GM23338 (cell line): ENCODE measurements around the gene CHCHD6. TPM values are rescaled to one million over a fixed set of nuclear protein-coding genes. Genes with fewer than 3 reads are reported as not detected.

Experiments used
- ATAC-seq: fragments of 200-7000 bp; cut with Tn5 transposase; 3 replicates; pipeline ENCODE4 v1.9.1; 2020
- DNase-seq: peaks from one replicate; pipeline ENCODE4 v3.0.0-alpha.2; 2015; ENCODE audit warnings: low spot score
- H2AFZ ChIP-seq: fragments of 200-600 bp; sonication (generic); 2 replicates; pipeline ENCODE4 v1.8.0; 2016; ENCODE audit warnings: antibody characterized with exemption, mild to moderate bottlenecking, moderate library complexity
- H3F3A ChIP-seq: fragments of 200-600 bp; sonication (generic); replicated peaks from 2 replicates; pipeline ENCODE4 v1.8.0; 2017; ENCODE audit warnings: antibody characterized with exemption, mixed run types, low read depth
- H3K27ac ChIP-seq: fragments of 200-600 bp; sonication (generic); 2 replicates; pipeline ENCODE4 v1.6.1; 2016; ENCODE audit warnings: low read depth
- H3K27me3 ChIP-seq: fragments of 200-600 bp; sonication (generic); 2 replicates; pipeline ENCODE4 v1.8.0; 2016; ENCODE audit warnings: mild to moderate bottlenecking, mixed run types, moderate library complexity; ENCODE audit not compliant: insufficient read depth
- H3K36me3 ChIP-seq: fragments of 200-600 bp; sonication (generic); 2 replicates; pipeline ENCODE4 v1.8.0; 2016; ENCODE audit warnings: mild to moderate bottlenecking; ENCODE audit not compliant: insufficient read depth
- H3K4me1 ChIP-seq: fragments of 200-600 bp; sonication (generic); 2 replicates; pipeline ENCODE4 v1.8.0; 2016; ENCODE audit warnings: mild to moderate bottlenecking, moderate library complexity; ENCODE audit not compliant: insufficient read depth
- H3K4me2 ChIP-seq: fragments of 200-600 bp; sonication (generic); 2 replicates; pipeline ENCODE4 v1.7.1; 2017; ENCODE audit warnings: mixed run types
- H3K4me3 ChIP-seq: fragments of 200-600 bp; sonication (generic); 2 replicates; pipeline ENCODE4 v1.6.1; 2016; ENCODE audit warnings: mixed run types
- H3K79me2 ChIP-seq: fragments of 200-600 bp; sonication (generic); replicated peaks from 2 replicates; pipeline ENCODE4 v1.8.0; 2017; ENCODE audit warnings: mild to moderate bottlenecking; ENCODE audit not compliant: insufficient read depth
- H3K9me2 ChIP-seq: fragments of 200-600 bp; sonication (generic); 2 replicates; pipeline ENCODE4 v1.8.0; 2017; ENCODE audit not compliant: insufficient read depth
- H4K20me1 ChIP-seq: fragments of 200-600 bp; sonication (generic); replicated peaks from 2 replicates; pipeline ENCODE4 v1.8.0; 2017; ENCODE audit warnings: mild to moderate bottlenecking; ENCODE audit not compliant: insufficient read depth
- H3K27ac Mint-ChIP-seq: 2 replicates; pipeline ENCODE4 v1.8.0; 2020; ENCODE audit warnings: inconsistent platforms, mild to moderate bottlenecking, moderate library complexity, mixed read lengths
- H3K27me3 Mint-ChIP-seq: 3 replicates; pipeline ENCODE4 v1.8.0; 2022; ENCODE audit warnings: low read depth, mild to moderate bottlenecking, moderate library complexity, mixed read lengths, inconsistent platforms; ENCODE audit not compliant: insufficient read depth, poor library complexity
- H3K36me3 Mint-ChIP-seq: 3 replicates; pipeline ENCODE4 v1.8.0; 2021; ENCODE audit warnings: low read depth, mild to moderate bottlenecking, inconsistent platforms, moderate library complexity, mixed read lengths
- H3K4me1 Mint-ChIP-seq: 3 replicates; pipeline ENCODE4 v1.8.0; 2020; ENCODE audit warnings: mild to moderate bottlenecking, inconsistent platforms, mixed read lengths
- H3K4me3 Mint-ChIP-seq: 3 replicates; pipeline ENCODE4 v1.8.0; 2021; ENCODE audit warnings: moderate library complexity, mild to moderate bottlenecking, inconsistent platforms, mixed read lengths
- H3K9me3 Mint-ChIP-seq: 3 replicates; pipeline ENCODE4 v1.8.0; 2020; ENCODE audit warnings: moderate library complexity, mild to moderate bottlenecking, inconsistent platforms, mixed read lengths
- CREB1 ChIP-seq: fragments of 250-450 bp; sonication (Bioruptor Pico); IDR thresholded peaks from 2 replicates; pipeline ENCODE4 v1.5.0; 2020; ENCODE audit warnings: low read depth, mild to moderate bottlenecking, moderate library complexity
- EZH2 ChIP-seq: fragments of 200-600 bp; sonication (generic); IDR thresholded peaks from one replicate; pipeline ENCODE4 v1.8.0; 2017; ENCODE audit warnings: antibody characterized with exemption, mild to moderate bottlenecking, low read depth; ENCODE audit not compliant: unreplicated experiment
- JUNB ChIP-seq: IDR thresholded peaks from one replicate; pipeline ENCODE4 v1.6.1; 2016; ENCODE audit warnings: antibody characterized with exemption; ENCODE audit not compliant: unreplicated experiment
- REST ChIP-seq: IDR thresholded peaks from one replicate; pipeline ENCODE4 v1.6.1; 2018; ENCODE audit warnings: antibody characterized with exemption; ENCODE audit not compliant: unreplicated experiment
- ZNF114 ChIP-seq: fragments of 250-450 bp; sonication (Bioruptor Pico); IDR thresholded peaks from 2 replicates; pipeline ENCODE4 v1.5.0; 2020; ENCODE audit warnings: mild to moderate bottlenecking, moderate library complexity
- ZNF462 ChIP-seq: fragments of 250-450 bp; sonication (Bioruptor Pico); IDR thresholded peaks from 2 replicates; pipeline ENCODE4 v1.5.0; 2020; ENCODE audit warnings: mild to moderate bottlenecking, moderate library complexity
- polyA plus RNA-seq: library from polyadenylated mRNA; unstranded; fragments of >200 nt; fragmentation: Nextera tagmentation; extraction: Ambion mirVana; gene quantifications from 2 replicates; pipeline ENCODE4 v1.2.1, GENCODE V29; 2016
- total RNA-seq: library from RNA; depleted of rRNA; stranded (reverse); fragments of >200 nt; shearing (Covaris generic); gene quantifications from 2 replicates; pipeline ENCODE4 v1.2.3, GENCODE V29; 2014

Gene CHCHD6
- total and polyA plus RNA-seq, 2 experiments from 2014 or later: 28.8 to 43.0 TPM

- TF ChIP-seq ZNF462 (CRISPR knock-in tag): no peak
- TF ChIP-seq ZNF114: no peak
Measured at GRCh38 chr3:126913524-126913923, 209.5 kb downstream of the CHCHD6 start (continued).

GRCh38 chr3:126914226-126914625 lies 210.2 kb downstream of the CHCHD6 start:
- Histone ChIP-seq H3K79me2 (no peaks in the 10 kb centered on the region), H2AFZ (no peak overlapping the region), H3F3A (no peaks in the 10 kb centered on the region), H3K27ac (no peak overlapping the region), H3K27me3 (no peaks in the 10 kb centered on the region), H4K20me1 (no peaks in the 10 kb centered on the region), H3K4me3 (no peak overlapping the region), H3K4me1 (no peaks in the 10 kb centered on the region), H3K4me2 (no peak overlapping the region), H3K9me2 (no peaks in the 10 kb centered on the region), H3K36me3 (no peaks in the 10 kb centered on the region)
- peaks cover 4% of the 10 kb centered on the region; the same call in 2 of the 3 replicates for H3K36me3 Mint-ChIP-seq
- H3K4me3 Mint-ChIP-seq: no peak overlapping the region
- ATAC-seq: no peak
- H3K4me1 Mint-ChIP-seq: peaks cover 14% of the 10 kb centered on the region
- no peak for DNase-seq
- no peak overlapping the region for H3K27ac Mint-ChIP-seq
- H3K9me3 Mint-ChIP-seq: no peaks in the 10 kb centered on the region
- peaks cover 3% of the 10 kb centered on the region for H3K27me3 Mint-ChIP-seq
- TF ChIP-seq CREB1 (no peak), REST (no peak), JUNB (no peak), ZNF462 (CRISPR knock-in tag) (no peak), EZH2 (no peak)
